Measurements from ENCODE around the gene LMNB1. TPM values are rescaled to one million over a fixed set of nuclear protein-coding genes. Genes with fewer than 3 reads are reported as not detected.

The LMNB1 gene
- total and polyA plus RNA-seq, 12 donors = 0.78 to 14.7 (median 1.4) TPM

- Histone ChIP-seq H3K36me3 (peaks cover 0 to 91% (median 0%) of the 10 kb centered on the region in 9 donors), H3K27me3 (no peaks in the 10 kb centered on the region), H3K4me3 (no peak overlapping the region), H3K9me3 (no peaks in the 10 kb centered on the region), H3K27ac (no peak overlapping the region), H3K4me1 (no peaks in the 10 kb centered on the region)
- no peak for DNase-seq
- no peak for ATAC-seq
- intact Hi-C loops (cut with DNase I) = loop anchor here in 6 of 10 donors (10.0 kb wide), 4 partner anchors 215 to 665 kb away; no protein-coding TSS in a partner anchor
- 89 to 99% methylated on average over 5 of the region's 5 CpGs for WGBS, 2 donors
- TF ChIP-seq CTCF (IDR thresholded peaks at IDR 0.05) = no peak
Observed at GRCh38 chr5:126830061-126830460, 53.1 kb downstream of the LMNB1 start.

- Histone ChIP-seq H3K27ac (no peak overlapping the region), H3K36me3 (peaks cover 0 to 91% (median 0%) of the 10 kb centered on the region in 9 donors), H3K27me3 (no peaks in the 10 kb centered on the region), H3K4me1 (no peaks in the 10 kb centered on the region), H3K4me3 (no peak overlapping the region), H3K9me3 (no peaks in the 10 kb centered on the region)
- DNase-seq (no peak), ATAC-seq (no peak)
- 82 to 89% methylated on average over 1 of the region's 1 CpG for WGBS, 2 donors
- TF ChIP-seq CTCF (IDR thresholded peaks at IDR 0.05) = no peak
- intact Hi-C loops (cut with DNase I) = loop anchor here in 6 of 10 donors (10.0 kb wide), 4 partner anchors 214 to 664 kb away; no protein-coding TSS in a partner anchor
Observed at GRCh38 chr5:126831156-126831555, 54.2 kb downstream of the LMNB1 start.

- H3K4me1 ChIP-seq = no peaks in the 10 kb centered on the region
- TF ChIP-seq CTCF (IDR thresholded peaks at IDR 0.05) = no peak
- intact Hi-C loops (cut with DNase I) = loop anchor here in 9 of 10 donors (5.0 to 10.0 kb wide), 9 partner anchors 206 to 658 kb away; no protein-coding TSS in a partner anchor
- H3K9me3 ChIP-seq = no peaks in the 10 kb centered on the region
- no peak overlapping the region for H3K4me3 ChIP-seq
- H3K36me3 ChIP-seq = peaks cover 0 to 74% (median 0%) of the 10 kb centered on the region in 9 donors
- H3K27ac ChIP-seq = no peak overlapping the region
- no peak for DNase-seq
- no peaks in the 10 kb centered on the region for H3K27me3 ChIP-seq
- 91% methylated on average over 2 of the region's 2 CpGs for WGBS, 2 donors
- ATAC-seq = no peak
Observed at GRCh38 chr5:126836778-126837177, 59.8 kb downstream of the LMNB1 start.

GRCh38 chr5:126837242-126837641, 60.3 kb downstream of the LMNB1 start:
- Histone ChIP-seq H3K4me3 (no peak overlapping the region), H3K9me3 (no peaks in the 10 kb centered on the region), H3K4me1 (no peaks in the 10 kb centered on the region), H3K27ac (no peak overlapping the region), H3K36me3 (peaks cover 0 to 69% (median 0%) of the 10 kb centered on the region in 9 donors), H3K27me3 (no peaks in the 10 kb centered on the region)
- WGBS, 2 donors = 97 to 98% methylated on average over 4 of the region's 4 CpGs
- no peak for ATAC-seq
- intact Hi-C loops (cut with DNase I) = loop anchor here in 9 of 10 donors (5.0 to 10.0 kb wide), 9 partner anchors 205 to 658 kb away; no protein-coding TSS in a partner anchor
- DNase-seq = no peak
- TF ChIP-seq CTCF (IDR thresholded peaks at IDR 0.05) = no peak
